Adipocyte (in vitro differentiated cells): Measurements from ENCODE around the gene FREM2.

Experiments
- DNase-seq: peaks from one replicate; pipeline ENCODE4 v3.0.0-alpha.2; 2015; ENCODE audit warnings: low read depth
- H3K27me3 ChIP-seq: replicated peaks from 2 replicates; pipeline ENCODE4 v1.7.0; 2013; ENCODE audit warnings: mild to moderate bottlenecking, low read length, moderate library complexity; ENCODE audit not compliant: control insufficient read depth, insufficient read depth
- H3K36me3 ChIP-seq: 2 replicates; pipeline ENCODE4 v1.7.0; 2013; ENCODE audit warnings: low read length, mild to moderate bottlenecking, moderate library complexity; ENCODE audit not compliant: control insufficient read depth, insufficient read depth, severe bottlenecking
- H3K4me1 ChIP-seq: 2 replicates; pipeline ENCODE4 v1.7.0; 2013; ENCODE audit warnings: mild to moderate bottlenecking, low read length, moderate library complexity; ENCODE audit not compliant: control insufficient read depth, insufficient read depth
- H3K4me3 ChIP-seq: 2 replicates; pipeline ENCODE4 v1.7.0; 2013; ENCODE audit warnings: mild to moderate bottlenecking, low read length, moderate library complexity
- H3K9ac ChIP-seq: 2 replicates; pipeline ENCODE4 v1.7.0; 2013; ENCODE audit warnings: mild to moderate bottlenecking, low read length, moderate library complexity
- H3K9me3 ChIP-seq: 2 replicates; pipeline ENCODE4 v1.7.0; 2013; ENCODE audit warnings: mild to moderate bottlenecking, low read length, moderate library complexity; ENCODE audit not compliant: control insufficient read depth

FREM2 gene

GRCh38 chr13:38875186-38875875 lies 188.5 kb downstream of the FREM2 start:
- Histone ChIP-seq H3K9ac (no peak overlapping the region), H3K9me3 (no peaks in the 10 kb centered on the region), H3K4me1 (peaks cover 5% of the 10 kb centered on the region), H3K4me3 (no peak overlapping the region), H3K27me3 (peaks cover 3% of the 10 kb centered on the region), H3K36me3 (no peaks in the 10 kb centered on the region)
- no peak for DNase-seq

GRCh38 chr13:38879278-38879677 lies 192.4 kb downstream of the FREM2 start:
- H3K9me3 ChIP-seq = no peaks in the 10 kb centered on the region
- H3K4me1 ChIP-seq = peaks cover 5% of the 10 kb centered on the region
- no peaks in the 10 kb centered on the region for H3K36me3 ChIP-seq
- H3K4me3 ChIP-seq = no peak overlapping the region
- H3K27me3 ChIP-seq = peaks cover 7% of the 10 kb centered on the region
- H3K9ac ChIP-seq = no peak overlapping the region
- no peak for DNase-seq

DNA sequence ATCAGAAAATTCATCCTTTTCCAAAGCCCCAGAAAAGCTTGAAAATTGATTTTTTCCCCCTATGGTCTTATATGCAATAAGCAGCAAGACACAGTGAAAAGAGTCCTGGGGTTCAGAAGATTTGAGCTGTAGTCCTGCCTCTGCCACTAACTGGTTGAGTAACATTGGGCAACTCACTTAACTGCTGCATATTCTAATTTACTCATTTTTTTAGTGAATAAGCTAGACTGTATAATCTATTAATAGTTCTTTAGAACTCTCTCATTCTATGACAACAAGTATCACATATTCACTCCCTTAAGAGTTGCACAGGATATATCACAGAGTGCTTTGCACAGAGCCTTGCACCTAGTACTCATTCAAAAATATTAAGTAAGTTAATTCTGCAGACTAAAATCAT lies 192.9 kb downstream of the FREM2 start:
- no peak overlapping the region for H3K9ac ChIP-seq
- H3K36me3 ChIP-seq = no peaks in the 10 kb centered on the region
- peaks cover 5% of the 10 kb centered on the region for H3K4me1 ChIP-seq
- no peaks in the 10 kb centered on the region for H3K9me3 ChIP-seq
- DNase-seq = no peak
- peaks cover 7% of the 10 kb centered on the region for H3K27me3 ChIP-seq
- no peak overlapping the region for H3K4me3 ChIP-seq

DNA sequence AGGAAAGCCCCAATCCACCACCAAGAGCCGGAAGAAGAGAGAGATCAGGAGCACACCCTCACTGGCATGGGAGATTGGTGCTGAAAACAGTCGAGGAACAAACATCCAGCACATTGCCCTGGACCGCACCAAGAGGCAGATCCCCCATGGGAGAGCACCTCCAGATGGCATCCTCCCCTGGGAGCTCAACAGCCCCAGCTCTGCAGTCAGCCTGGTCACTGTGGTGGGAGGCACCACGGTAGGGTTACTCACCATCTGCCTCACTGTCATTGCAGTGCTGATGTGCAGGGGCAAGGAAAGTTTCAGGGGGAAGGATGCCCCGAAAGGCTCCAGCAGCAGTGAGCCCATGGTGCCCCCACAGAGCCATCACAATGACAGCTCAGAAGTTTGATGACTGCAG lies 193.5 kb downstream of the FREM2 start:
- no peak for DNase-seq
- Histone ChIP-seq H3K4me1 (peaks cover 5% of the 10 kb centered on the region), H3K36me3 (no peaks in the 10 kb centered on the region), H3K9ac (no peak overlapping the region), H3K27me3 (peaks cover 7% of the 10 kb centered on the region), H3K4me3 (no peak overlapping the region), H3K9me3 (no peaks in the 10 kb centered on the region)

GRCh38 chr13:38883783-38884182 lies 196.9 kb downstream of the FREM2 start:
- Histone ChIP-seq H3K9ac (no peak overlapping the region), H3K4me3 (no peak overlapping the region), H3K36me3 (no peaks in the 10 kb centered on the region), H3K9me3 (no peaks in the 10 kb centered on the region), H3K27me3 (peaks cover 4% of the 10 kb centered on the region), H3K4me1 (peaks cover 4% of the 10 kb centered on the region)
- DNase-seq = no peak

GRCh38 chr13:38888309-38888708 lies 201.4 kb downstream of the FREM2 start:
- H3K9ac ChIP-seq = no peak overlapping the region
- H3K9me3 ChIP-seq = no peaks in the 10 kb centered on the region
- H3K27me3 ChIP-seq = no peaks in the 10 kb centered on the region
- no peaks in the 10 kb centered on the region for H3K36me3 ChIP-seq
- DNase-seq = no peak
- no peak overlapping the region for H3K4me3 ChIP-seq
- peaks cover 4% of the 10 kb centered on the region for H3K4me1 ChIP-seq

DNA sequence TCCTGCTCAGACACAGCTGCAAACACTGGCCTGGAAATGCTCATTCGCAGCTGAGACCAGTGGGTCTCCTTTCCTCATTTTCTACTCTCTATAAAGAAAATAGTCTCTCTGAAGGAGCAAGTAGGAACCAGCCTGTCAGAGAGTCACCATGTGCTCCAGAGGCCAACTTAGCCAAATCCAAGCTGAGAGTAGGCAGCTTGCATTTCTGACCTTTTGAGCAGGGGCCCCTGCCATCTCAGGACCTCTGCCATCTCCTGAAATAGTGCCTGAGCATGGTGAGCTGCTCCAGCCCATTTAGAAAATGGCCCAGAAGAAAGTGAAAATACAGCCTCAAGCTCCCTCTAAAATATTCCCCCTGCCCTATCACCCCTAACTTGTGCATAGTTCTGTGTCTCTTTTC lies 208.2 kb downstream of the FREM2 start:
- no peaks in the 10 kb centered on the region for H3K9me3 ChIP-seq
- H3K36me3 ChIP-seq = no peaks in the 10 kb centered on the region
- no peak for DNase-seq
- no peak overlapping the region for H3K9ac ChIP-seq
- peaks cover 4% of the 10 kb centered on the region for H3K4me1 ChIP-seq
- peaks cover 8% of the 10 kb centered on the region for H3K27me3 ChIP-seq
- H3K4me3 ChIP-seq = no peak overlapping the region

- Histone ChIP-seq H3K9ac (no peak overlapping the region), H3K27me3 (peaks cover 8% of the 10 kb centered on the region), H3K4me1 (no peaks in the 10 kb centered on the region), H3K9me3 (no peaks in the 10 kb centered on the region), H3K4me3 (no peak overlapping the region), H3K36me3 (no peaks in the 10 kb centered on the region)
- no peak for DNase-seq
These were observed 210.6 kb downstream of the FREM2 start for GRCh38 chr13:38897521-38897920.

DNA sequence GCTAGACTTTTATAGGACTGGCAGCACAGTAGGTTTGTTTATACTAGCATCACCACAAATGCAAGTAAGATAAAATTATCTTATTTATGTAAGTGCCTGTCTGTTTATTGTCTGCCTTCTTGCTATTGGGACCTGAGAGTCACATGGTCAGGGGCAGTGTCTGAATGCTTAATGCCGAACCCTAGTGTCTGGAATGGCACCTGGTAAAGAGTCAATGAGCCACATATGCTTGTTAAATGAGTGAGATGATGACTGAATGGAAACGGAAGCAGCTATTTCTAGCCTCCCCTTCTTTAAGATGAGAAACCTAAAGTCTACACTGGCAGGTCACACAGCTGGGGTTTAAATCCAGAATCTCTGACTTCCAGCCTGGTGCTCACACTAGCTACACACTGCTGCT lies 211.6 kb downstream of the FREM2 start:
- Histone ChIP-seq H3K36me3 (no peaks in the 10 kb centered on the region), H3K9ac (no peak overlapping the region), H3K9me3 (no peaks in the 10 kb centered on the region), H3K27me3 (peaks cover 8% of the 10 kb centered on the region), H3K4me3 (no peak overlapping the region), H3K4me1 (no peaks in the 10 kb centered on the region)
- no peak for DNase-seq

DNA sequence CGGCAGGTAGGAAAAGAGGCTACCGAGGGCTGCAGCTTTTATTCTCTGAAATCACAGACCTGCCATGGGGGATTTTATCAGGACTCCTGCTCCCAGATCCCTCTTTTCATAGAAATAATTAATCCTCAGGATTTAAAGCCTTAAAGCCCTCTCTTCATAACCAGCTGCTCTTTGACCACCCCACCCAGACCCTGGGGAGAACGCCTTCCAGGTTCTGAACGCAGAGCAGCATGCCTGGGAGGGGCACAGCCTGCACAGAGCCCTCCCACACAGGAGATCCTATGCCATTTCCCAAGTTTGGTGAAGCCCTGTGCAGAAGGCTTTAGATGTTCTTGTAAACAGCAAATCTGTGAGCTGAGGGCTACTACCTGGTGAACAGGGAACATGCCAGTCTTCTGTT lies 212.7 kb downstream of the FREM2 start:
- Histone ChIP-seq H3K36me3 (no peaks in the 10 kb centered on the region), H3K4me1 (no peaks in the 10 kb centered on the region), H3K27me3 (peaks cover 8% of the 10 kb centered on the region), H3K4me3 (no peak overlapping the region), H3K9ac (no peak overlapping the region), H3K9me3 (no peaks in the 10 kb centered on the region)
- no peak for DNase-seq

GRCh38 chr13:38900188-38900587 lies 213.3 kb downstream of the FREM2 start:
- Histone ChIP-seq H3K9ac (no peak overlapping the region), H3K4me3 (no peak overlapping the region), H3K9me3 (no peaks in the 10 kb centered on the region), H3K36me3 (no peaks in the 10 kb centered on the region), H3K27me3 (peaks cover 8% of the 10 kb centered on the region), H3K4me1 (no peaks in the 10 kb centered on the region)
- no peak for DNase-seq

DNA sequence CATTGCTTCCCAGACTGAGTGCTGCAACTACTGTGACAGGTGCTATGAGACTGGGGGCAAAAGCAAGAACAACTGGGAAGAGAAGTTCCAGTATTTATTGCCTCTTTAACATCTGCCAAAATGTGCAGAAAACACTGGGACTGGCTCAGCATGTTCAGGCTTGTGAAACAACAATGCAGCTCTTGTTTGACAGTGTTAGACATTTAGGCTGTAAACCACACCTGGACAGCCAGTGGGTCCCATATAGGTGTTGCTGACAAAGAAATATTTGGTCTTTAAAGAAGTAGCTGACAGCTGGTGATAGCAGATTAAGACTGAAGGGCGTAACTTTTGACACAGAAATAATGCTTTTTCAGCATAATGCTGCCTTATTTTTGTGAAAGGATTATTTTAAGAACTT lies 215.7 kb downstream of the FREM2 start:
- Histone ChIP-seq H3K36me3 (no peaks in the 10 kb centered on the region), H3K4me1 (no peaks in the 10 kb centered on the region), H3K9ac (no peak overlapping the region), H3K9me3 (no peaks in the 10 kb centered on the region), H3K4me3 (no peak overlapping the region), H3K27me3 (no peaks in the 10 kb centered on the region)
- DNase-seq = no peak
